Thyroid gland (tissue), 4 donors: ENCODE measurements around the gene EXOC3L2.

Experiments used
- CTCF ChIP-seq, 6 experiments: fragments of 200-600 bp in 3 of 6; fragments of 450-650 bp in 3 of 6; sonication (generic) in 3 of 6; IDR thresholded peaks; one replicate each; pipeline ENCODE4 v1.5.1; 2016 to 2019; ENCODE audit warnings: antibody characterized with exemption in 6 of 6, mild to moderate bottlenecking in 2 of 6, inconsistent platforms in 1 of 6, moderate library complexity in 1 of 6
- POLR2A ChIP-seq, 2 donors: fragments of 450-650 bp; IDR thresholded peaks; one replicate each; pipeline ENCODE4 v1.6.1; 2017; ENCODE audit warnings: antibody characterized with exemption in 2 of 2, mild to moderate bottlenecking in 2 of 2, moderate library complexity in 1 of 2

- TF ChIP-seq CTCF (IDR thresholded peaks at IDR 0.05) (no peak), POLR2A (IDR thresholded peaks at IDR 0.05) (no peak)
These were observed 44.6 kb downstream of the EXOC3L2 start for GRCh38 chr19:45200568-45200967.
